Peyer's patch (tissue), 4 donors: ENCODE results near the gene FZD10.

Experiments used
- POLR2A ChIP-seq, 2 donors: fragments of 450-650 bp; IDR thresholded peaks; one replicate each; pipeline ENCODE4 v1.5.1; 2017; ENCODE audit warnings: antibody characterized with exemption in 2 of 2, mild to moderate bottlenecking in 2 of 2, moderate library complexity in 2 of 2
- TF ChIP-seq, protein P1 (sequence below), 6 experiments: fragments of 450-650 bp in 4 of 6; fragments of 200-600 bp in 2 of 6; sonication (generic) in 1 of 6; IDR thresholded peaks; one replicate each; pipeline ENCODE4 v1.5.1; 2017 to 2019; ENCODE audit warnings: antibody characterized with exemption in 6 of 6, mild to moderate bottlenecking in 3 of 6, moderate library complexity in 1 of 6

DNA sequence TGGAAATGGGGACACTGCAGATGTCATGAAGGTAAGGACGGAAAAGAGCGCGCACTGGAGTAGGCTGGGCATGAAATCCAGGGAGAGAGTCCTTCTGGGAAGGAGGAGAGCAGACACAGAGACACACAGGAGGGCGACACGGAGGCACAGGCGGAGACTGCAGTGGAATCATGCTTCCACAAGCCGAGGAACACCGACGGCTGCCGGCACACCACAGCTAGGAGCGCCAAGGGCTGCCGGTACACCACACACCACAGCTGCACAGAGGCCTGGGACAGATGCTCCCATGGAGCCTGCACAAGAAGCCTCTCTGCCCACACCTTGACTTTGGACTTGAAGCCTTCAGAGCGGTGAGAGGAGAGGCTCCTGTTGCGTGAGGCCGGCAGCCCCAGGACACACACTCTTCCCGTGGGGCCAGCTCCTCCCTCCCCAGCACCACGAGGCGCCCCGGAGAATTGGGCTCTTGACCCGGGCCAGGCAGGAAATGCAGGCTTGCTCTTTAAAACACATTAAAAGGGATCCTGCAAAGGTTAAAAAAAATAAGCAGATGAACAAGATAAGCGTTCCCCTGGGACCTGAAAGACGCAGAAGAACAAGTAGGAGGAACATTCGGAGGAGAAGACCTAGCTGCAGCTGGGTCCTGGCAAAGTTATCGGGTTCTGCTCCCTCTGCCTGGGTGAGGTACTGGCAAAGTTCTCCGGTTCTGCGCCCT is 28.3 kb upstream of the FZD10 start:
- TF ChIP-seq, protein P1, sequence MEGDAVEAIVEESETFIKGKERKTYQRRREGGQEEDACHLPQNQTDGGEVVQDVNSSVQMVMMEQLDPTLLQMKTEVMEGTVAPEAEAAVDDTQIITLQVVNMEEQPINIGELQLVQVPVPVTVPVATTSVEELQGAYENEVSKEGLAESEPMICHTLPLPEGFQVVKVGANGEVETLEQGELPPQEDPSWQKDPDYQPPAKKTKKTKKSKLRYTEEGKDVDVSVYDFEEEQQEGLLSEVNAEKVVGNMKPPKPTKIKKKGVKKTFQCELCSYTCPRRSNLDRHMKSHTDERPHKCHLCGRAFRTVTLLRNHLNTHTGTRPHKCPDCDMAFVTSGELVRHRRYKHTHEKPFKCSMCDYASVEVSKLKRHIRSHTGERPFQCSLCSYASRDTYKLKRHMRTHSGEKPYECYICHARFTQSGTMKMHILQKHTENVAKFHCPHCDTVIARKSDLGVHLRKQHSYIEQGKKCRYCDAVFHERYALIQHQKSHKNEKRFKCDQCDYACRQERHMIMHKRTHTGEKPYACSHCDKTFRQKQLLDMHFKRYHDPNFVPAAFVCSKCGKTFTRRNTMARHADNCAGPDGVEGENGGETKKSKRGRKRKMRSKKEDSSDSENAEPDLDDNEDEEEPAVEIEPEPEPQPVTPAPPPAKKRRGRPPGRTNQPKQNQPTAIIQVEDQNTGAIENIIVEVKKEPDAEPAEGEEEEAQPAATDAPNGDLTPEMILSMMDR (IDR thresholded peaks at IDR 0.05) = no peak
- TF ChIP-seq POLR2A (IDR thresholded peaks at IDR 0.05) = no peak
